HG03060 (cell line): Measurements from ENCODE around the gene MBNL2.
"Not testable (repeated sequence)": the region's sequence is repeated elsewhere in the genome, so short reads cannot be mapped to it uniquely, and the experiment has no call there.

ENCODE experiments used
- ATAC-seq: cut with Tn5 transposase; IDR thresholded peaks from one replicate; pipeline ENCODE4 v1.9.1; 2021; ENCODE audit warnings: low read depth, moderate number of reproducible peaks; ENCODE audit not compliant: unreplicated experiment

MBNL2 gene

DNA sequence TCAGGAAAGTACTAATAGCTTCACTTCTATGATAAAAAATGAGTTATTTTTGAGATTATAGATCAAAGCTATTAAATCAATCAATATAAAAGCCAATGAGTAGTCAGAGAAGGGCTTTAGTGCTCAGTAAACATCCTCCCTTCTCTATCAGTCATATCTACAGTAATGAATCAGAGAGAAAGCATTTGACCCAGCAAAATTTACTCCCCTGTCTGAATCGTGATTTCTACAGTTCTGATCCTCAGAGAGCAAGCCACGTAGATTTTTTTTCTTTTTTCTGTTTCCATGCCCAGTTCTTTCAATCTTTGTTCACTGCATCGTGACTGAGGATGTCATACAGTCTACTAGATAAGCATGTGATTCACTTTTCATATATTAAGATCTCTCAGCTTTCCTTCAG lies 16.2 kb upstream of the MBNL2 start:
- no peak for ATAC-seq

DNA sequence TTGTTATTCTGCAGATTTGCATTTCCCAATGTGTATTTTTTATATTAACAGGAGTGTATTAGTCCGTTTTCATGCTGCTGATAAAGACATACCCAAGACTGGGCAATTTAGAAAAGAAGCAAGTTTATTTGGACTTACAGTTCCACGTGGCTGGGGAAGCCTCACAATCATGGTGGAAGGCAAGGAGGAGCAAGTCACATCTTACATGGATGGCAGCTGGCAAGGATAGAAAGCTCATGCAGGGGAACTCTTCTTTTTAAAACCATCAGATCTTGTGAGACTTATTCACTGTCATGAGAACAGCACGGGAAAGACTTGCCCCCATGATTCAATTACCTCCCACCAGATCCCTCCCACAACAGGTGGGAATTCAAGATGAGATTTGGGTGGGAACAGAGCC lies 14.9 kb upstream of the MBNL2 start:
- not testable (repeated sequence) for ATAC-seq

DNA sequence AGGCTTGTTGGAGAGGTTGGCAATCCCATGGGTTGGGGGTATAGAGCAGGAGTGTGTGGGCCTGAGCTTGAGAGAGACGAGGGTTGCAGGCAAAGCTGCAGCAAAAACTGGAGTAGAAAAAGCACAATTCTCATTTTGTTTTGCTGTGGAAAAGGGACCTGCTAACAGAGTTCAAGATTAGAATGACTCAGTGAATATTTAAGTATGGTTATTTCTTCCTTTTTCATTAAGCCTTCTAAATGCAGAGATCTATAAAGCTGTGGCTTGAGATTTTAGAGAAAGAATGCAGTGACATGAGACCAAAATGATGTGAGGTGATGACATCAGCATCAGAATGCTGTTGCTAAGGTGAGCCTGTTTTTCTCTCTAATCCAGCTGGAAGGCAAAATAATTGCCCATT lies 10.8 kb upstream of the MBNL2 start:
- no peak for ATAC-seq

DNA sequence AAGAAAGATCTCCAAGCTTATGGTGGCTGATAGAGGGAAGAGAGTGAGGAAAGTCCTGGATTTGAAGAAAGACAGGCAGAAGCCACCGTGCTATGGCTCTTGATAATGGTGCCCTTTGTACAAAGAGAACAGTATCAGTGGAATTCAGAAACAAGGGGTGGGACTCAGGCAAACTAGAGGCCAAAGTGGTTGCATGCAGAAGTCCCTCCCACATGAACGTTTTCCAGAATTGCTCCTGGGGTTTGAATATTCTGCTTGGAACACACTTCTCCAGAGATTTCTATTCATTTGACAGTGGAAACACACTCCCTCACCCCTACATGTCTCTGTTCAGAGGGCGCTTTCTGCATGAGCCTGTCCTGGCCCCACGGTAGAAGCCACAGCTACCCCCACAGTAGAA lies 10.1 kb upstream of the MBNL2 start:
- ATAC-seq, result no peak

DNA sequence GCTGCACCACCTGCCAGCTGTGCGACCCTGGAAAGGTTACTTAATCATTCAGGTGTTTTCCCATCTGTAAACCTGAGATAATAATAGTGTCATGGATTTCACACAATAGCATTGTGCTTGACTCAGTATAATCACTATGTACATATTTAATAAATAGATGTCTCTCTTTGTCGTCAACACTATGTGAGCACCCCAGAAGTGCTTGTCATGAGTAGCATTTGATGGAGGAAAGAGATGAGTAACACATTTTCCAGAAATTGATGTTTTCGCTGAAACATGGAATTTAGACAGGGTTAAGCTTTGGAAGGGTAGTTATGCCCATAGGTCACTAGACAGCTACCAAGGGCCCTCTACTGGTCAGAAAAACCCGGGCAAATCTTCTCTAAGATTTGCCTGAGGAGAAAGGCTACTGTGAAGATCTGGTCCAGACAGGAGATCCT lies 9.5 kb upstream of the MBNL2 start:
- no peak for ATAC-seq

DNA sequence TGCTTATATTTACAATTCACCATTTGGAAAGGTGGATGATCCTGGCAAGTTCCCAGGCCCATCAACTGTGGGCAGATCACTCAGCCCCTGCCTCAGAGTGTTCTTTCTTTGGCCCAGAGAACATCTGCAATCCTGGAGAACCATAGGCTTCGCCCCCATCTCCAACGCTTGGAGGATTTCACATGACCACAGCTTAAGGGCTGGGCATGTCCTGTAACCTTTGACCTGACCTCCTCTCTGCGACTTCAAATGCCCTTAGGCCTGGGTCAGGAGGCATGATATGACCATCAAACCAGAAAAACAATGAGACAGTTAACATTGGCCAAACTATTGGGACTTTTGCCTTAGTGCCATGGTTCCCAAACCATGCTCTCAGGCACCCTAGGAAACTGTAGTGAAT lies 7.2 kb upstream of the MBNL2 start:
- ATAC-seq, result no peak

DNA sequence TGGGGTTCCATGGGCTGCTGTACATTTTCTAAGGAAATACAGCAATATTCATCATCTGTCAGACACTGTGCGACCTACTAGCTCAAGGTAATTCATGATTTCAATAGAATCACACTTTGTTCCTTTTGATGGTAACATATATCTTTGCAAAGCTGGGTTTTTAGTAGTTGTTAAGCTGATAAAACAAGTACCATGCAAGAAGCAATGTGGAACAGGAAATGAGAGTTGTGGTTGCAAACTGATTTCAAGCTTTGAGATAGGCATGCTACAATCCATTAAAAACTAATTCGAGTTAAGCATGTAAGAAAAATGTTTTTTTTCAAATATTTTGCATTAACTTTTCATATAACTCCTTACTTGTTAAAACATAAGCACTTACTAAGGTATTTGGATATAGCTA lies 6.8 kb upstream of the MBNL2 start:
- no peak for ATAC-seq

DNA sequence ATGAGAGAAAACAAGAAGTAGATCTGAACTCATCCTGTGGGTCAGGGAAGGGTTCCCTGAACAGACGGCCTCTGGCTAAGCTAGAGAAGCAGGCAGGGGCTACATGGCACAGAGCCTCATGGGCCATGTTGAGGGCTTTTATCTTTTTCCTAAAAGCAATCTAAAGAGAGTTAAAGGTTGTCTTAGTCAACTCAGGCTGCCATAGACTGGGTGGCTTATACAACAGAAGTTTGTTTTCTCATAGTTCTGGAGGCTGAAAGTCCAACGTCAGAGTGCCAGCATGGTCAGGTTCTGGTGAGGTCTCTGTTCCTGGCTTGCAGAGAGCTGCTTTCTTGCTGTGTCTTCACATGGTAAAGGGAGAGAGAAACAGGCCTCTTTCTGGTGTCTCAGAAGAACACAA lies 2.9 kb upstream of the MBNL2 start:
- ATAC-seq, result no peak

DNA sequence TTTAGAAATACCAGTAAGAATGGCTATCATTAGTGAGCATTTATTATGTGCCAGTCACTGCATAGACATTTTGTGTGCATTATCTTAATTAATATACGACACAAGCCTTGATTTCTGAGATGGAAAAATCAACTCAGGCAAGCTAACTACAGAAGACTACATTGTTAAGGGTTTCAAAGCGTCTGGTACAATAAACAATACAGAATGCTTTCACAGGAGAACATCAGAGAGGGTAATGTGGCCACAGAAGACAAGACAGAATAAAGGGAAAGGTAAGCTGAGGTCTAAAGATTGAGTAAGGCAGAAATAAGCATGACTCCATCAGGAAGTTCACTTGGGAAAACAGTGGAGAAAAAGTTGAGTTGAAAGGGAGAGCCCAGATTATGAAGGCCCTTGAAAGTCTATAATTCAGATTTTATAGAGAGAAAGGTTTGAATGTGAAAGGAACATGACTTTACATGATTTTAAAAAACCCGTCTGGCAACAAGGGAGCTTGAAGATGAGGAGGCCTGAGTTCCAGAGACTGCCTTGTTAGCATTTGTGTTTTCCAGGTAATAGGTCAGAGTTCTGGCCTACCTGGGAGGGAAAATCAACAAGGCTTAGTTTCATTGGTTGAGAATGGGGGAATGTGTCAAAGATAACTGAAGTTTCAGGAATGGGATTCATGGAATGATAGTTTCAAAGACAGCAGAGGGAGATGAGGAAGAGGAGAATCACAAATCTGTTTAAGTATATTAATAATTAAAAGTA lies 1.8 kb upstream of the MBNL2 start:
- no peak for ATAC-seq

DNA sequence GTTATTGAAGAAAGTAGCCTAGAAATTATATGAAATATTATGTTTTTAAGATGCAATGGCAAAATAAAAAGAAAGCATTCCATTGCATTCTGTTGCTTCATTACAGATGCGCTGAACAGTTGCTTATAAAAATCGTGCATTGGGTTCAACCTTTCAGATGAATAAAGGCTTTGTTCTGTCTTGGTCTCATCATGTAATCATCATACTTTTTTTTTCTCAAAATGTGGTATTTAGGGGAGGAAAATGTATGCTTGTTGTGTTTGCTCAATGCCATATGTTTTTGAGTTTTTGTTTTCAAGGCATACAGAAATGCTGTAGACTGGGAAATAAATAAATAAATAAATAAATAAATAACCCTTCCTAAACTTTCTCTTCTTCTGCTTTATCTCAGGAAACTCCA lies 1.1 kb upstream of the MBNL2 start:
- no peak for ATAC-seq

DNA sequence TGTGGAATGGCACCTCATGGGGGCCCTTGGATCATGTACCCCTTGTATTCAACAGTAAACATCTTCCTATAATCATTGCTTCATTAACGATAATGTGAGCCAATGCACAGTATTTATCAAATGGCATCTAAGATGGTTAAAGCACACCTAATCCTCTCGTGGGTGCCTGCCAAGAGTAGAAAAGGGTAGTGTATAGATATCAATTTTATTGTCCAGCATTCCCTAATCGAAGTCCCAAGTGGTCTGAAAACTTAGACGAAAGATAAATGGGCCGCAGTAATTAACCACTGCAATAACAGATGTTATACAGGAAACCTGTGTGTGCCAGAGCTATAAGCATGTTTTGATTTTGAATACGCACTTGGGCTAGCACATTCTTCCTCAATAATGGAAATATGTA lies 667 bp upstream of the MBNL2 start:
- no peak for ATAC-seq

DNA sequence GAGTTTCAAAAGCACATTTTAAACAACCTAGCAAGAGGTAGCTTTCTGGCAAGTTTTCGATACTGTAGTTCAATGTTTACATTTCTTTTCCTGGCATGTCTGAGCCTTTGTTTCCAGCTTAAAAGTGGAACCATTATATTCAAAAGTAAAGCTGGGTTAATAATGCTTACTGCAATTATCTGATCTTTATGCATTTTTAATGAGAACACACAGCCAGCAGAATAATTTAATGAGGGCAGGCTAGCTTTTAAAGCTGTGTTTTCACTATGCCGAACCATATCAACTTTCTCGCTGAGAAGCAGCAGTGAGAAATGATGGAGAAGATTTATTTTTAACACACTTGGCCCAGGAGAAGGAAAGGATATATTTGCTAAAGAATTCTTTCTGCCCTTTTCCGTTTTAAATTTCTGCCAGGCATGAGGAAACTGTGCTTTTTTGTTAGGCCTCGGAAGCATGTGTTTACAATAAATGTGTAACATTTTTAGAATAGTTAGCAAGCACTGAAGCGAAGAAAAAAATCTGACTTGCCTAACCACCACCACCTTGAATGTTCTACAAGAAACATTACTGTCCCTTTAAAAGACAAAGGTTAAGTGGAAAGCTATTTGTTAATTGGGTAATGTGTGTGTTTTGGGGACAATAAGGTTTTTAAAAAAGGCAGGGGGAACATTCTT lies 1.0 kb downstream of the MBNL2 start:
- no peak for ATAC-seq

DNA sequence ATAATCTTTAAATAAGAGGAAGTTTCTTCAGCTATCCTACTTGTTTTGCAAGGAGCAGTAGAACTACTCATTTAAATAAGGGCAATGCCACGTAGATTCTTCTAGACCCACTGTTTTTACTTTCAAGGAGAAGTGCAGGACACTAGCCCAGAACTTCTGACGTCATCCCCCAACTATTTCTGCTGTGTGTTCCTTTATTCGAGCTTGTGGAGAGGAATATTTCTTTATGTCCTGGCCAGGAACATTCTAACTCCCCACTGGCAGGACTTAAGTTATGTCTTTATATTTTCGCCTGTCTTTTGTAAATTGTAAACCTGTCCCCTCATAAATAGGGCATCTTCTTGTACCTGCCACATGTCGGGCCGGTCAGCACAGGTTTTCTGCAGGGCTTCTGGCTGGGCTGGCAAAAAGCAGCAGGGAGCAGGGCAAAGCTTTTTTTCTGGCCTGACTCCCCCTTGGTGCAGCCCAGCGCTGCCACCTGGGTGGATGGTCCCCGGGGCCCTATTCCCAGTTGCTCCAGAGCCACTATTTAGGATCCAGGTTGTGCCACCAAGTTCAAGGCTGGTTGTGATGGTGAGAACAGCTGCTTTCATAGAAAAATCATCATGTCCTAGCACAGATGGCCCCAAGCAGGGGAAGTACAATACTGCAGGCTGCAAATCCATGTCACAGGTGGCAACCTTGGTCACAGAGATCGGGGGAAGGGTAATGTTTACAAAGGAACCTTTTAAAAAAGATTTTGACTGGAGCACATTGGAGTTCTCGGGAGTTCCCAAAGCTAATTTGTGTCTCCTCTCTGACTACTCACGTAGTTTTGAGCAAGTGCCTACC lies 1.8 kb downstream of the MBNL2 start:
- ATAC-seq, result no peak

DNA sequence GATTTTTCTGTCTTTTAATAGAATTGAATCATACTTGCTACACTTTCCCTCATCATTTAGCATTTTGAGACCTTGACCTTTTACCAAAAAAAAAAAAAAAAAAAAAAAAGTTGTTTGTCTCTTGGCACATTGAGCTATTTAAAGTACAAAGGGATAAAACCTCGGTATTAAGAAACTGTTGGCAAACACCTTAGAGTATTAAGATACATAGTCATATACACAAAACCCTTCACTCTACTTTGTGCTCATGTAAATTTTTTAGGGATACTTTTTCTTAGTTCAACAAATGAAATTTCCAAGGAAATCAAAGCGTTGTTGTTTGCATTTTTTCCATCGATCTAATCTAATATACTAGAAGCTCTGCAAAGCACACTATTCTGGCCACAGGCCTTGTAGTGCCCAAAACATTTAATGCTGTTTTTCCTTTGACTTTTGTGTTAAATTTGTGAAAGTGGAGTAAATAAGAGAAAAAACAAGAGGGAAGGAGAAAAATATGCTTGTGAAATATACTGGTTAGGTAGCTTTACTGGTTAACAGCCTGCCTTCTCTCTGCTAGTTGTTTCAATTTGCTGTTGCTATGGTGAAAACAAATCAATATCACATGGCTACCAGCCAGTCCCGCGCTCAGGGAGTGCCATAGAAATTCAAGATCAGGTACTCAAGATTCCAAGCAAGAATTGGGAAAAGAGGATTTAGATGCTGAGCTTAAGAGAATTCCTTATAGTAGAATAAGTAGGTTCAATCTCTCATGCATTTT lies 2.6 kb downstream of the MBNL2 start:
- ATAC-seq, result no peak

DNA sequence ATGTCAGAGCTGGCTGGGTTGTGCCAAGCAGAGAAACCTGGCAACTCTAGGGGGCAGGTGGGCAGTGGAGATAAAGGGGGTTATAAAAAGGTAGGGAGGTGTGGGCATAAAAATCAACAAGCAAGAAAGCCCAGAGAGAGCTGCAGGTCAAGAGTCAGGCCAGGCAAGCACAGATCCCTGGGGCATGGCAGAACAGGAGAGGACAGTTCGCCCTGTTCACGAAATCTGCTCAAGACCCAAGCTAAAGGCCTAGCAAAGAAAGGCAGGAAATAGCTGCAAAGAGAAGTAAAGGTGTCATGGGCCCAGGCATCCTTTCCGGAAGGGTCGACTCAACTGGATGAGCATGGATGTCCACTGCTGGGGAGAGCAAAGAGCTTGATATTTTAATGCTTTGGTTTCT lies 3.4 kb downstream of the MBNL2 start:
- no peak for ATAC-seq

DNA sequence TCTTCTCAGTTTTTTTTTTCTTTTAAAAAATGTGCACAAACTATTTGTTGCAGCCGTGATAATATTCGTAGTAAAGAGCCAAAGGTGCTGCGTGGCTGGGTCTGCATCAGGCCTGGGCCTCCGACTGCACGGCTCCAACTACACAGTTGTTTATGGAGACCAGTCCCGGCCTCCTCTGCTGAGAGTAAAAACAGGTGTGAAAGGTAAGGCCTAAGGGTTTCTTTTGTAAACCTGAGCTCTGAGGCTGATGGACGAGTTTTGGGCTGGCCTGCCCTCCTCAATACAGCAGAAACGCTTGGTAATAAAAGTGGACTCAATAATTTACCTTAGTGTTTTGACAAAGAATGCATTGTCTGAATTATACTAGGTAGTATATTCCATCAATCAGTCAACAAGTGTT lies 3.9 kb downstream of the MBNL2 start:
- ATAC-seq, result no peak

DNA sequence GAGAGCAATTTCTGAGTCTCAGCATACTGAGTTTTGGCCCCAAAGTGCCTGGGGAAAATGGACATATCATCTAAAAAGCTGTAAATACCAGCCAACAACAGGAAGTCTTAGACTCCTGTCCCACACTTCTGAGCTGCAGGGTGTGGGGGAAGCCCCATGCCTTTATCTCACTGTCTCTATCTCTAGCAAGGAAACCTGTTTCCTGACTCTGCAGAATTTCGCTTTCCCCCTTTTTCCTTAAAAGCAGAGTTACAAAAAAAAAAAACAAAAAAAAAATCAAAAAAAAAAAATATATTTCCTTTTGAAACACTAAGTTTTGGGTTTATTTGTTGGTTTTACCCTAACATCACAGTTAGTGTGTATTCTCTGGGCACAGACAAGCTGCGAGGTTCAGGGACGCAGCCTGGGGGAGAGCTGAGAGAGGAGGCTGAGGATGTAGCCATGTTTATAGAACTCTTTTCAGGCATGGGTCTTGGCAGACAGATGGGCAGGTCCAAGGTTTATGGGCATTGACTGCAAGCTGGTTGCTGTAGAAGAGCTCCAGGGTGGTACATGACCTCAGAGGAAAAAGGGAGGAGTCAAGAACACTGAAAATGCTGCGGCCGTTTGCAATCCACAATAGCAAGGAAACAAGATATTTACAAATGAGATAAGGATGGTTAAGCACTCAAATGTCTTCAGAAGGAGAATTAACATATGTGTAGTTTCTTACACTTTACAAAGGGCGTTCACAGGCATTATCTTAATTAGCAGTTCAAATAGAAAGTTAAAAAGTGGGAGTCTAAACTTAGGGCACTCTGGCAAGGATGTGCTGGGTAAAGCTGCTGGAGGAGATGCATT lies 4.9 kb downstream of the MBNL2 start:
- peak; percentile 27 for ATAC-seq

DNA sequence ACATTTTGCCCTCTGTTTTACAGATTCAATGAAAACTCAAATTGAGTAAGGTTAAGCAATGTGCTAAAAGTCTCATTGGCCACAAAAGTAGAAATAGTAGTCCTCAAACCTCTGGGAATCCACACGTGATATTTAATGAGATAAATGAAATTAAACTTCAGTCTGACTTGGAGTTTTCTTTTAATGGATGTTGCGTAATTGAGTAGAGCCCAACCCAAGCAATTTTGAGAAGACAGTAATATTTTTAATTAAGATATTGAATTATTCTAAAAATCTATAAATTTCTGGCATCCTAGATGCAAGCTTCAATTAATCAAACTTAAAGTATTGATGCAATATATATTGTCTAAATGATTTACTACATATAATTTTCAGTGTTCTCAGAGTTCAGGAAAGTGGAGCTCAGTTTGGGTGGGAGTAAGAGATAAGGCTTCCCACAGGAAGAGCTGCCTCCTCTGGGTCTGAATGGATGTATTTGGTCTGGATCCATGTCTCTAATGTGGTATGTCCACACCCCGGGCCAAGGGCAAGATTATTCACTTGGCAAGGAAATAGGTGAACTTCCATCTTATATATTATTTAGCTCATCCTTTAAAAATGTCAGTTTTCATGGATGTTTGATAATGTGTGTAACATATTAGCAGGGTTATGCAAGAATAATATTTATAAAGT lies 6.9 kb downstream of the MBNL2 start:
- ATAC-seq, result no peak

DNA sequence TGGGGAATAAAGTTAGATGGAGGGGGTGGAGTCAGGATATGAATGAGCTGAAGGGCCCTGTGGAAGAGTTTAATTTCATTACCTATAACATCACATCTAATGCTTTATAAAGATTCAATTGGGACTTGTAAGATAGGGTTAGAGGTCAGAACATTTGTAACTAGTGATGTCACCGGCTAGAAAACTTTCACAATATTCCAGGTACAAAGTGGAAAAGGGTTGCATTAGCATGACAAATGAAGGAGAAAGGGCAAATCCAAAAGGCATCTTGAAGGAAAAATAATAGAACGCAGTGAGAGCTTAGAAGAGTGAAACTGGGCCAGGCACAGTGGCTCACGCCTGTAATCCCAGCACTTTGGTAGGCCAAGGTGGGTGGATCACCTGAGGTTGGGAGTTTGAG lies 7.6 kb downstream of the MBNL2 start:
- ATAC-seq, result no peak
